MCF 10A (cell line): ENCODE data around the gene FOXN3. TPM values are rescaled to one million over a fixed set of nuclear protein-coding genes. Genes with fewer than 3 reads are reported as not detected.

Source experiments
- BruUV-seq: library from RNA; stranded (reverse); fragments of 400-500 nt; replicated peaks from 2 replicates; lab custom pipeline; 2021; lab: Mats Ljungman, UMichigan
- CTCF ChIA-PET: fragments of 300-600 bp; sonication (Branson Sonifier 250); formaldehyde crosslinking; extraction: SDS; loops from one replicate; lab custom pipeline; 2021; ENCODE audit warnings: antibody characterized with exemption, inconsistent platforms; lab: Yijun Ruan, JAX
- POLR2A ChIA-PET: fragments of 300-600, 350-650 bp; sonication (Branson Sonifier 250); formaldehyde crosslinking; extraction: SDS; loops from one replicate; lab custom pipeline; 2020; ENCODE audit warnings: antibody characterized with exemption, inconsistent platforms; lab: Yijun Ruan, JAX
- DNase-seq: peaks from one replicate; pipeline ENCODE4 v3.0.0-alpha.2; 2018; ENCODE audit not compliant: unreplicated experiment
- H3K27ac Mint-ChIP-seq: one replicate; pipeline ENCODE4 v1.8.0; 2022; ENCODE audit warnings: mild to moderate bottlenecking, low read depth, mixed read lengths; ENCODE audit not compliant: unreplicated experiment
- H3K27me3 Mint-ChIP-seq: one replicate; pipeline ENCODE4 v1.8.0; 2022; ENCODE audit warnings: mixed read lengths; ENCODE audit not compliant: insufficient read depth, unreplicated experiment
- H3K36me3 Mint-ChIP-seq: one replicate; pipeline ENCODE4 v1.8.0; 2022; ENCODE audit warnings: mild to moderate bottlenecking, moderate library complexity, mixed read lengths; ENCODE audit not compliant: insufficient read depth, unreplicated experiment
- H3K4me1 Mint-ChIP-seq: one replicate; pipeline ENCODE4 v1.8.0; 2022; ENCODE audit warnings: mixed read lengths; ENCODE audit not compliant: insufficient read depth, unreplicated experiment
- H3K4me3 Mint-ChIP-seq: one replicate; pipeline ENCODE4 v1.8.0; 2022; ENCODE audit warnings: mild to moderate bottlenecking, moderate library complexity, mixed read lengths; ENCODE audit not compliant: unreplicated experiment
- H3K9me3 Mint-ChIP-seq: one replicate; pipeline ENCODE4 v1.8.0; 2022; ENCODE audit warnings: mixed read lengths; ENCODE audit not compliant: unreplicated experiment
- CTCF ChIP-seq: fragments of 200-600 bp; IDR thresholded peaks from one replicate; pipeline ENCODE4 v1.8.0; 2022; ENCODE audit warnings: antibody characterized with exemption, mild to moderate bottlenecking; ENCODE audit not compliant: unreplicated experiment
- intact Hi-C: fragments of 100-400 bp; cut with micrococcal nuclease; formaldehyde crosslinking; loops from 2 replicates; pipeline ENCODE4 v1.14.1; 2022
- total RNA-seq: library from RNA; stranded (reverse); gene quantifications from 2 replicates; pipeline ENCODE4 v1.2.3, GENCODE V29; 2022

The FOXN3 gene
- total RNA-seq, 1 experiment from 2014 or later = 27.1 TPM

- BruUV-seq = no TSS peak
- no peaks in the 10 kb centered on the region for H3K27me3 Mint-ChIP-seq
- intact Hi-C loops = no loop called here
- no peak for DNase-seq
- no peak overlapping the region for H3K27ac Mint-ChIP-seq
- ChIA-PET POLR2A (interaction anchor here (0.6 kb wide), 1 partner anchor 159 kb away, joined by 3 read pairs; no protein-coding TSS in a partner anchor), CTCF (no interaction called here)
- H3K4me3 Mint-ChIP-seq = no peak overlapping the region
- no peaks in the 10 kb centered on the region for H3K9me3 Mint-ChIP-seq
- H3K36me3 Mint-ChIP-seq = peaks cover 6% of the 10 kb centered on the region
- no peak for TF ChIP-seq CTCF
- no peaks in the 10 kb centered on the region for H3K4me1 Mint-ChIP-seq
These were observed 160.1 kb downstream of the FOXN3 start for GRCh38 chr14:89256951-89257350.

GRCh38 chr14:89256283-89256682 lies 160.8 kb downstream of the FOXN3 start:
- no peaks in the 10 kb centered on the region for H3K27me3 Mint-ChIP-seq
- peaks cover 6% of the 10 kb centered on the region for H3K36me3 Mint-ChIP-seq
- TF ChIP-seq CTCF = no peak
- no peaks in the 10 kb centered on the region for H3K9me3 Mint-ChIP-seq
- H3K4me3 Mint-ChIP-seq = no peak overlapping the region
- intact Hi-C loops = no loop called here
- BruUV-seq = no TSS peak
- no peaks in the 10 kb centered on the region for H3K4me1 Mint-ChIP-seq
- CTCF ChIA-PET = no interaction called here
- no peak overlapping the region for H3K27ac Mint-ChIP-seq
- no peak for DNase-seq
- POLR2A ChIA-PET = no interaction called here

GRCh38 chr14:89255852-89256251 lies 161.2 kb downstream of the FOXN3 start:
- Mint-ChIP-seq H3K9me3 (no peaks in the 10 kb centered on the region), H3K27ac (no peak overlapping the region)
- POLR2A ChIA-PET = no interaction called here

GRCh38 chr14:89255012-89255411 lies 162.0 kb downstream of the FOXN3 start:
- ChIA-PET CTCF (interaction anchor here (0.6 kb wide), 1 partner anchor 13 kb away, joined by 3 read pairs; no protein-coding TSS in a partner anchor), POLR2A (no interaction called here)
- no TSS peak for BruUV-seq
- Mint-ChIP-seq H3K27ac (no peak overlapping the region), H3K27me3 (no peaks in the 10 kb centered on the region), H3K9me3 (no peaks in the 10 kb centered on the region), H3K36me3 (peaks cover 6% of the 10 kb centered on the region), H3K4me3 (no peak overlapping the region), H3K4me1 (no peaks in the 10 kb centered on the region)
- TF ChIP-seq CTCF = no peak
- intact Hi-C loops = no loop called here
- DNase-seq = no peak

More at GRCh38 chr14:89255852-89256251, 161.2 kb downstream of the FOXN3 start:
- CTCF ChIA-PET = no interaction called here
- peaks cover 6% of the 10 kb centered on the region for H3K36me3 Mint-ChIP-seq
- no peak for DNase-seq
- no peaks in the 10 kb centered on the region for H3K4me1 Mint-ChIP-seq
- H3K4me3 Mint-ChIP-seq = no peak overlapping the region
- no peaks in the 10 kb centered on the region for H3K27me3 Mint-ChIP-seq
- no TSS peak for BruUV-seq
- TF ChIP-seq CTCF = no peak
- intact Hi-C loops = no loop called here
